Fibroblast of skin of left quadriceps (primary cell): Measurements from ENCODE around the gene RGS6.

ENCODE experiments used
- DNase-seq, 2 experiments: peaks; one replicate each; pipeline ENCODE4 v3.0.0-alpha.2; 2013; ENCODE audit warnings: low read depth in 2 of 2

RGS6 gene

GRCh38 chr14:72013721-72014345 lies 81.6 kb downstream of the RGS6 start:
- DNase-seq: no peak

GRCh38 chr14:72014486-72014885 lies 82.3 kb downstream of the RGS6 start:
- DNase-seq: no peak

- DNase-seq: no peak
Observed at GRCh38 chr14:72017290-72017689, 85.1 kb downstream of the RGS6 start.

- no peak for DNase-seq
Observed at GRCh38 chr14:72023128-72024042, 91.2 kb downstream of the RGS6 start.

GRCh38 chr14:72024043-72024407 lies 91.8 kb downstream of the RGS6 start:
- DNase-seq: no peak

- DNase-seq: no peak
Observed at GRCh38 chr14:72024504-72024903, 92.3 kb downstream of the RGS6 start.

- DNase-seq: no peak
Observed at GRCh38 chr14:72026536-72026935, 94.3 kb downstream of the RGS6 start.

- DNase-seq: no peak
Observed at GRCh38 chr14:72027061-72027460, 94.8 kb downstream of the RGS6 start.

GRCh38 chr14:72033365-72033764 lies 101.1 kb downstream of the RGS6 start:
- DNase-seq: no peak

GRCh38 chr14:72040528-72040927 lies 108.3 kb downstream of the RGS6 start:
- DNase-seq: no peak

GRCh38 chr14:72045271-72045670 lies 113.0 kb downstream of the RGS6 start:
- no peak for DNase-seq

GRCh38 chr14:72045885-72046284 lies 113.7 kb downstream of the RGS6 start:
- DNase-seq: no peak

GRCh38 chr14:72049462-72049861 lies 117.2 kb downstream of the RGS6 start:
- DNase-seq: no peak

- no peak for DNase-seq
Observed at GRCh38 chr14:72052356-72052755, 120.1 kb downstream of the RGS6 start.

- DNase-seq: no peak
Observed at GRCh38 chr14:72053651-72054050, 121.4 kb downstream of the RGS6 start.

GRCh38 chr14:72054911-72055310 lies 122.7 kb downstream of the RGS6 start:
- no peak for DNase-seq

GRCh38 chr14:72057701-72058285 lies 125.6 kb downstream of the RGS6 start:
- no peak for DNase-seq

- no peak for DNase-seq
Observed at GRCh38 chr14:72060460-72060859, 128.2 kb downstream of the RGS6 start.

GRCh38 chr14:72060917-72061316 lies 128.7 kb downstream of the RGS6 start:
- no peak for DNase-seq

GRCh38 chr14:72061718-72062117 lies 129.5 kb downstream of the RGS6 start:
- DNase-seq: no peak

GRCh38 chr14:72063761-72064282 lies 131.6 kb downstream of the RGS6 start:
- no peak for DNase-seq

GRCh38 chr14:72064501-72064900 lies 132.3 kb downstream of the RGS6 start:
- DNase-seq: no peak

GRCh38 chr14:72070458-72070857 lies 138.2 kb downstream of the RGS6 start:
- no peak for DNase-seq
